ENCODE data around the gene NPSR1. TPM values are rescaled to one million over a fixed set of nuclear protein-coding genes. Genes with fewer than 3 reads are reported as not detected.
A peak's percentile ranks its signal among the peaks of the same experiment; 100 is the strongest.
"Not testable (repeated sequence)": the region's sequence is repeated elsewhere in the genome, so short reads cannot be mapped to it uniquely, and the experiment has no call there.

The NPSR1 gene
- total and polyA plus RNA-seq, 9 of the 15 experiments (the other 6 are each of a cell fraction or from before 2014, with no cell fraction given), result not detected

DNA sequence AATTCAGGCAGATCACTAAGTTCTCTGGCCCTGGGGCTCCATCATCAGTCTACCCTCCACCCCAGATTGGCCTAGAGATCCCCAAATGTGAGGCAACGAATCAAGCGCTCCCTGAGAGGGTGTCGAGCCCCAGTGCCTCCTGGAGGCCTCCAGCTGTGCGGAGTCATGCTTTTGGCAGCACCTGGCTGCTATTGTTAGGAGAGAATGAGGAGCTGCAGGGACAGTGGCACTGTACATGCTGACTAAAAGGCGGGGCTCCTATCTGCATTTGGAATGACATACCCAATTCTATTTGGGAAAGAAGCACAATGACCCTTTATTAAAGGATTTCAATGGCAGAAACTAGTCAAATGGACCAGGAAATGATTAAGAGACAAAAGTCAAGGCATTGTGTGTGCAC lies 217.5 kb downstream of the NPSR1 start (continued):
- no peak for TF ChIP-seq NFE2 (IDR thresholded peaks at IDR 0.05; ENCODE audit: low read depth)

DNA sequence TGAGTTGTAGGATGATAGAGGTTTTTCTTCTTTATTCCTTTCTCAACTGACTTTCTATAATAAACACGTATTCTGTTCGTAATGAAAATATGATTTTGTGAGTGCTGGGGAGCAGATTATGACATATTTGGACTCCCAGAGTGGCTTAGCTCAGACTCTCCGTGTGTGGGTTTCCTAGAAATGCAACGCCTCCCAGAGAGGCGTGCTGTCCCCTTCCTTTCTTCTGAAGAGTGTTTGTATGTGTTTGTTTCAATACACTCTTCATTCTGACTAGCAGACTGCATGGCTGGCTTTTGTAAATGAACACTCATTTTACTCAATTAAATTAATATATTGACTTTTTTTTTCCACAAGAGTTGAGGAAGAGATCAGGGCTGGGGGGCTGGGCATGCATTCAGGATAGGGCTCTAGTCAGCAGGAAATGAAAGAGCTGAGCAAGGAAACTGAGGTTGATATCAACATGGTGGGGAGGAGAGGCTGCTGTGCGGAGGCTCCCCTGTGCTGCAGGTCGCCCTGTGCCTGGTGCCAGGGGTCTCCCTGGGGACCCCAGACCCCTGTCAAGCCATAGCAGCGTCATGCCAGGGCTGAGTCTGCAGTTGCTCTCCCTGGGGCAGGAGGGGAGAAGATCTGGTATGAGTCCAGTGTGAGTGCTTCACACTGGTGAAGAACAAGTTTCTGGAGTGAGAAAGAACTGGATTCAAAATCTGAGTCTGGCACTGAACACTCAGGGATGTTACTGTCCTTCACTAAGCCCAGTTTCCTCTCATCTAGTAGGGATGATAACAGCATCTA lies 221.1 kb downstream of the NPSR1 start:
- BruUV-seq (replicated peaks); DNase-seq (ENCODE audit: extremely low read depth in 1 of 4, low spot score in 3 of 4); intact Hi-C loops (cut with micrococcal nuclease); H3K79me2 ChIP-seq (ENCODE audit: control insufficient read depth, insufficient read depth, low read length); H3K9ac ChIP-seq (ENCODE audit: insufficient read depth in 1 of 2, low read depth in 2 of 2, low read length in 2 of 2); H3K4me2 ChIP-seq (ENCODE audit: insufficient read depth, low read length); FAIRE-seq; H4K20me1 ChIP-seq (replicated peaks; ENCODE audit: control insufficient read depth, insufficient read depth, low read length); H3K36me3 ChIP-seq (ENCODE audit: control insufficient read depth, insufficient read depth, low read length); CTCF ChIA-PET (ENCODE audit: low intra/inter-chr PET ratio); H3K4me3 ChIP-seq; in situ Hi-C loops (cut with MboI); H3K4me1 ChIP-seq (replicated peaks in 1 of 2; ENCODE audit: control insufficient read depth in 2 of 2, insufficient read depth in 2 of 2, low read length in 2 of 2); H3K9me3 ChIP-seq (replicated peaks; ENCODE audit: control insufficient read depth, insufficient read depth, low read depth, low read length); H3K27ac ChIP-seq (ENCODE audit: extremely low read depth, low read depth, low read length); H3K27me3 ChIP-seq (ENCODE audit: control insufficient read depth in 2 of 2, insufficient read depth in 2 of 2, low read length in 2 of 2); H3K9me1 ChIP-seq (ENCODE audit: control insufficient read depth, insufficient read depth, low read length): not testable (repeated sequence)
- ATAC-seq, result peak; percentile 72
- H2AFZ ChIP-seq (ENCODE audit: low read depth, low read length), result peak overlapping the region; percentile 1; the same call in 1 of the 2 replicates
- WGBS (ENCODE audit: insufficient coverage, low coverage, missing lambda C conversion rate), result 0% methylated on average over 6 of the region's 8 CpGs
- POLR2A ChIA-PET, result interaction anchor here (0.6 kb wide), 2 partner anchors 27 to 155 kb away, joined by 3 read pairs; no protein-coding TSS in a partner anchor

DNA sequence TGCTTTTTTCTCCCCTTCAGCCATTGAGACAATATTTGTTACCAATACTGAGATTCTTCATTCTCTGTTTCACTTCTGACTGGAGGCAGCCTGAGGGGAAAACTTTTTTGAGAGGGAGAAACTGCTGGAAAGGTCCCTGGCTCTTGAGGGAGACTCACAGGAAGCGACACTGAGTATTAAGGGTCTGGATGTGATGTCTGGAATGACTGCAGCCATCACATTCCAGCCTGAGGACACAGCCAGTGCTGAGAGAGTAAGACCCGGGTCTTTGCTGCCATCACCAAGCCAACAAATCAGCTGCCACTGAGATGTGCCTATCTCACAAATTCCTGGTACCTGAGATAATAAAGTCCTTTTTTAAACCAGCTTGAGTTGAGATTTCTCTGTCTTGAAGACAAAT lies 221.9 kb downstream of the NPSR1 start:
- 0% methylated on average over 2 of the region's 2 CpGs for WGBS (ENCODE audit: insufficient coverage, low coverage, missing lambda C conversion rate)
- H3K4me2 ChIP-seq (ENCODE audit: insufficient read depth, low read length), result no peak overlapping the region
- no peaks in the 10 kb centered on the region for H3K9me1 ChIP-seq (ENCODE audit: control insufficient read depth, insufficient read depth, low read length)
- ChIA-PET POLR2A (no interaction called here), CTCF (ENCODE audit: low intra/inter-chr PET ratio) (no interaction called here)
- H4K20me1 ChIP-seq (replicated peaks; ENCODE audit: control insufficient read depth, insufficient read depth, low read length), result no peaks in the 10 kb centered on the region
- H3K4me3 ChIP-seq, result no peak overlapping the region
- in situ Hi-C loops (cut with MboI) (no loop called here), intact Hi-C loops (cut with micrococcal nuclease) (no loop called here)
- no peak overlapping the region for H3K9ac ChIP-seq (ENCODE audit: insufficient read depth in 1 of 2, low read depth in 2 of 2, low read length in 2 of 2)
- no peaks in the 10 kb centered on the region for H3K27me3 ChIP-seq (ENCODE audit: control insufficient read depth in 2 of 2, insufficient read depth in 2 of 2, low read length in 2 of 2)
- H3K79me2 ChIP-seq (ENCODE audit: control insufficient read depth, insufficient read depth, low read length), result no peaks in the 10 kb centered on the region
- no peak for DNase-seq (ENCODE audit: extremely low read depth in 1 of 4, low spot score in 3 of 4)
- ATAC-seq, result no peak
- H3K36me3 ChIP-seq (ENCODE audit: control insufficient read depth, insufficient read depth, low read length), result no peaks in the 10 kb centered on the region
- no peak overlapping the region for H3K27ac ChIP-seq (ENCODE audit: extremely low read depth, low read depth, low read length)
- no peaks in the 10 kb centered on the region for H3K4me1 ChIP-seq (replicated peaks in 1 of 2; ENCODE audit: control insufficient read depth in 2 of 2, insufficient read depth in 2 of 2, low read length in 2 of 2)
- H2AFZ ChIP-seq (ENCODE audit: low read depth, low read length), result no peak overlapping the region
- BruUV-seq (replicated peaks), result no TSS peak
- no peak for FAIRE-seq
- no peaks in the 10 kb centered on the region for H3K9me3 ChIP-seq (replicated peaks; ENCODE audit: control insufficient read depth, insufficient read depth, low read depth, low read length)
- no peak for TF ChIP-seq SRF (CRISPR knock-in tag; IDR thresholded peaks at IDR 0.05)
- no peak for TF ChIP-seq POLR2AphosphoS5 (IDR thresholded peaks at IDR 0.05; ENCODE audit: control insufficient read depth, insufficient read depth, low read depth, low read length)
- TF ChIP-seq ZNF165 (CRISPR knock-in tag; IDR thresholded peaks at IDR 0.05; ENCODE audit: borderline replicate concordance), result no peak
- no peak for TF ChIP-seq FOXK2 (conservative IDR thresholded peaks at IDR 0.05 in 1 of 2, IDR thresholded peaks at IDR 0.05 in 1 of 2; ENCODE audit: low read depth in 2 of 2)
- TF ChIP-seq NCOA2 (IDR thresholded peaks at IDR 0.05; ENCODE audit: partially characterized antibody in 2 of 2), result no peak
- no peak for TF ChIP-seq TFE3 (CRISPR knock-in tag; IDR thresholded peaks at IDR 0.05)
- no peak for TF ChIP-seq HNRNPL (IDR thresholded peaks at IDR 0.05; ENCODE audit: low read depth, low read length)
- TF ChIP-seq ZNF507 (tag; conservative IDR thresholded peaks at IDR 0.05), result no peak

All from K562 (cell line).